Liver (tissue), 9 donors: Measurements from ENCODE around the gene ZNF473. TPM values are rescaled to one million over a fixed set of nuclear protein-coding genes. Genes with fewer than 3 reads are reported as not detected.

Source experiments
- DNase-seq: peaks from one replicate; pipeline ENCODE4 v3.0.0-alpha.2; 2017; ENCODE audit warnings: low spot score
- H3K27ac ChIP-seq, 2 donors: one replicate each; pipeline ENCODE4 v1.7.0; 2013; ENCODE audit warnings: inconsistent platforms in 2 of 2, low read length in 2 of 2, control low read depth in 1 of 2, low read depth in 1 of 2, mild to moderate bottlenecking in 1 of 2
- H3K27me3 ChIP-seq, 4 donors: one replicate each; pipeline versions ENCODE4 v1.6.1 to v1.7.0; 2013; ENCODE audit warnings: low read length in 3 of 4, inconsistent platforms in 1 of 4, mild to moderate bottlenecking in 1 of 4, moderate library complexity in 1 of 4; ENCODE audit not compliant: control insufficient read depth in 4 of 4, insufficient read depth in 4 of 4
- H3K36me3 ChIP-seq, 4 donors: one replicate each; pipeline versions ENCODE4 v1.6.1 to v1.7.0; 2013; ENCODE audit warnings: low read length in 3 of 4, mild to moderate bottlenecking in 3 of 4, low read depth in 1 of 4, moderate library complexity in 1 of 4; ENCODE audit not compliant: control insufficient read depth in 4 of 4, insufficient read depth in 3 of 4
- H3K4me1 ChIP-seq, 4 donors: one replicate each; pipeline versions ENCODE4 v1.6.1 to v1.7.0; 2013; ENCODE audit warnings: low read length in 3 of 4, mild to moderate bottlenecking in 3 of 4, moderate library complexity in 1 of 4; ENCODE audit not compliant: control insufficient read depth in 4 of 4, insufficient read depth in 4 of 4
- H3K4me3 ChIP-seq, 3 donors: one replicate each; pipeline versions ENCODE4 v1.6.1 to v1.7.0; 2013; ENCODE audit warnings: low read length in 3 of 3, control low read depth in 1 of 3, low read depth in 1 of 3, mild to moderate bottlenecking in 1 of 3
- H3K9ac ChIP-seq, 2 donors: one replicate each; pipeline ENCODE4 v1.7.0; 2013; ENCODE audit warnings: low read length in 2 of 2, mild to moderate bottlenecking in 2 of 2, moderate library complexity in 2 of 2, control low read depth in 1 of 2, low read depth in 1 of 2
- H3K9me3 ChIP-seq, 4 donors: one replicate each; pipeline versions ENCODE4 v1.6.1 to v1.7.0; 2013; ENCODE audit warnings: low read length in 3 of 4; ENCODE audit not compliant: control insufficient read depth in 4 of 4
- ATF3 ChIP-seq: IDR thresholded peaks from 2 replicates; pipeline ENCODE4 v1.6.1; 2016; ENCODE audit warnings: antibody characterized with exemption
- CTCF ChIP-seq: fragments of 150-350 bp; IDR thresholded peaks from 2 replicates; pipeline ENCODE4 v1.5.1; 2017; ENCODE audit warnings: improper control_type of control experiment, low read depth, low read length; ENCODE audit not compliant: missing input control
- EGR1 ChIP-seq, 2 donors: IDR thresholded peaks; 2 replicates each; pipeline ENCODE4 v1.6.1; 2016 to 2018; ENCODE audit warnings: antibody characterized with exemption in 2 of 2, low read depth in 2 of 2
- FOXA1 ChIP-seq: IDR thresholded peaks from 2 replicates; pipeline ENCODE4 v1.6.1; 2016; ENCODE audit warnings: antibody characterized with exemption
- FOXA2 ChIP-seq: IDR thresholded peaks from 2 replicates; pipeline ENCODE4 v1.6.1; 2016; ENCODE audit warnings: antibody characterized with exemption
- HNF4A ChIP-seq, 2 donors: conservative IDR thresholded peaks; 2 replicates each; pipeline ENCODE4 v1.6.1; 2016; ENCODE audit warnings: antibody characterized with exemption in 2 of 2, mild to moderate bottlenecking in 2 of 2
- HNF4G ChIP-seq: IDR thresholded peaks from 2 replicates; pipeline ENCODE4 v1.6.1; 2016; ENCODE audit warnings: antibody characterized with exemption
- JUND ChIP-seq, 2 donors: IDR thresholded peaks; 2 replicates each; pipeline ENCODE4 v1.6.1; 2016; ENCODE audit warnings: antibody characterized with exemption in 2 of 2
- MAX ChIP-seq: IDR thresholded peaks from 2 replicates; pipeline ENCODE4 v1.6.1; 2016; ENCODE audit warnings: antibody characterized with exemption
- RAD21 ChIP-seq, 2 donors: IDR thresholded peaks; 2 replicates each; pipeline ENCODE4 v1.6.1; 2016; ENCODE audit warnings: antibody characterized with exemption in 2 of 2, mild to moderate bottlenecking in 2 of 2
- REST ChIP-seq: IDR thresholded peaks from 2 replicates; pipeline ENCODE4 v1.6.1; 2016; ENCODE audit warnings: antibody characterized with exemption, mild to moderate bottlenecking
- RXRA ChIP-seq, 2 donors: IDR thresholded peaks; 2 replicates each; pipeline ENCODE4 v1.6.1; 2017 to 2018; ENCODE audit warnings: antibody characterized with exemption in 2 of 2, mild to moderate bottlenecking in 1 of 2
- SP1 ChIP-seq: IDR thresholded peaks from 2 replicates; pipeline ENCODE4 v1.6.1; 2018; ENCODE audit warnings: antibody characterized with exemption, mild to moderate bottlenecking
- TAF1 ChIP-seq: conservative IDR thresholded peaks from 2 replicates; pipeline ENCODE4 v1.6.1; 2016; ENCODE audit warnings: antibody characterized with exemption, mild to moderate bottlenecking
- WGBS: extraction: QIAGEN DNeasy Blood & Tissue Kit; methylation state at CpG from one replicate; pipeline ENCODE4 v1.1.7; 2013; 5-methylcytosine and 5-hydroxymethylcytosine counted together
- polyA plus RNA-seq, 2 donors: library from polyadenylated mRNA; stranded (reverse) in 1 of 2; unstranded in 1 of 2; fragments of 200-250 nt in 1 of 2; fragments of >200 nt in 1 of 2; fragmentation: Nextera tagmentation in 1 of 2; extraction: Ambion mirVana in 1 of 2; gene quantifications; one replicate each; pipeline versions ENCODE4 v1.2.1 to v1.2.3, GENCODE V29; 2013 to 2015
- total RNA-seq, 2 donors: library from RNA; depleted of rRNA; stranded (reverse); fragments of >200 nt; gene quantifications; one replicate each; pipeline ENCODE4 v1.2.3, GENCODE V29; 2014
- donor health status: healthy.
- donor health status: healthy.
- donor health status: healthy.
- donor health status: healthy.
- donor health status: healthy.

ZNF473 gene
- total and polyA plus RNA-seq, 4 donors = 0.92 to 4.0 (median 2.8) TPM

- over 99% methylated on average over 2 of the region's 2 CpGs for WGBS
- Histone ChIP-seq H3K4me1 (no peaks in the 10 kb centered on the region), H3K36me3 (peaks cover 5 to 72% (median 33%) of the 10 kb centered on the region in 4 donors), H3K9me3 (no peaks in the 10 kb centered on the region), H3K4me3 (no peak overlapping the region), H3K27me3 (no peaks in the 10 kb centered on the region), H3K9ac (no peak overlapping the region), H3K27ac (no peak overlapping the region)
- no peak for TF ChIP-seq FOXA1
- TF ChIP-seq JUND (IDR thresholded peaks at IDR 0.05) = no peak
- no peak for TF ChIP-seq ATF3
- TF ChIP-seq TAF1 = no peak
- TF ChIP-seq FOXA2 = no peak
- TF ChIP-seq MAX = no peak
- DNase-seq = no peak
Measured at GRCh38 chr19:50007947-50008346, 17.9 kb upstream of the ZNF473 start.

- H3K36me3 ChIP-seq = peaks cover 4 to 72% (median 36%) of the 10 kb centered on the region in 4 donors
- no peaks in the 10 kb centered on the region for H3K27me3 ChIP-seq
- no peaks in the 10 kb centered on the region for H3K9me3 ChIP-seq
- no peak overlapping the region for H3K27ac ChIP-seq
- no peaks in the 10 kb centered on the region for H3K4me1 ChIP-seq
- TF ChIP-seq CTCF (peak; percentile 2), REST (no peak), MAX (no peak), RAD21 (IDR thresholded peaks at IDR 0.05) (peak in 1 of 2 donors; percentile 20)
- whole genome bisulfite sequencing = 79% methylated on average over 10 of the region's 10 CpGs
- H3K4me3 ChIP-seq = no peak overlapping the region
- H3K9ac ChIP-seq = no peak overlapping the region
- DNase-seq = no peak
Measured at GRCh38 chr19:50008532-50008931, 17.3 kb upstream of the ZNF473 start.

- no peak for DNase-seq
- Histone ChIP-seq H3K27me3 (no peaks in the 10 kb centered on the region), H3K9me3 (no peaks in the 10 kb centered on the region), H3K27ac (no peak overlapping the region), H3K4me1 (peaks cover 0 to under 1% (median 0%) of the 10 kb centered on the region in 4 donors), H3K4me3 (no peak overlapping the region), H3K9ac (no peak overlapping the region), H3K36me3 (peaks cover 0 to 49% (median 27%) of the 10 kb centered on the region in 4 donors)
- WGBS = 98% methylated on average over 1 of the region's 1 CpG
- TF ChIP-seq FOXA2 (no peak), HNF4A (conservative IDR thresholded peaks at IDR 0.05) (no peak), TAF1 (no peak), RXRA (IDR thresholded peaks at IDR 0.05) (no peak), SP1 (no peak), EGR1 (IDR thresholded peaks at IDR 0.05; ENCODE audit: low read depth in 2 of 2) (no peak), HNF4G (no peak), JUND (IDR thresholded peaks at IDR 0.05) (no peak)
Measured at GRCh38 chr19:50016225-50016807, 9.5 kb upstream of the ZNF473 start.
